Spleen (tissue), 11 donors: ENCODE data around the gene KEAP1. TPM values are rescaled to one million over a fixed set of nuclear protein-coding genes. Genes with fewer than 3 reads are reported as not detected.

Source experiments
- DNase-seq: peaks from one replicate; pipeline ENCODE4 v3.0.0-alpha.2; 2020
- H3K27ac ChIP-seq, 8 donors: fragments of 200-600 bp; sonication (generic) in 7 of 8; 1 replicate in 4 of 8; 2 replicates in 4 of 8; pipeline versions ENCODE4 v1.5.0 to v1.8.0; 2016 to 2021; ENCODE audit warnings: inconsistent platforms in 4 of 8, mild to moderate bottlenecking in 4 of 8, moderate library complexity in 1 of 8
- H3K27me3 ChIP-seq, 7 donors: fragments of 200-600 bp; sonication (generic) in 6 of 7; replicated peaks in 1 of 7; 1 replicate in 4 of 7; 2 replicates in 3 of 7; pipeline versions ENCODE4 v1.5.0 to v1.8.0; 2016 to 2021; ENCODE audit warnings: inconsistent platforms in 3 of 7, mild to moderate bottlenecking in 1 of 7
- H3K36me3 ChIP-seq, 6 donors: fragments of 200-600 bp; sonication (generic) in 5 of 6; 1 replicate in 4 of 6; 2 replicates in 2 of 6; pipeline versions ENCODE4 v1.5.0 to v1.8.0; 2016 to 2021; ENCODE audit warnings: inconsistent platforms in 2 of 6
- H3K4me1 ChIP-seq, 6 donors: fragments of 200-600 bp; sonication (generic) in 5 of 6; 1 replicate in 3 of 6; 2 replicates in 3 of 6; pipeline versions ENCODE4 v1.5.0 to v1.8.0; 2016 to 2021; ENCODE audit warnings: inconsistent platforms in 3 of 6
- H3K4me3 ChIP-seq, 8 donors: fragments of 200-600 bp; sonication (generic) in 7 of 8; 1 replicate in 4 of 8; 2 replicates in 4 of 8; pipeline versions ENCODE4 v1.5.0 to v1.8.0; 2016 to 2021; ENCODE audit warnings: inconsistent platforms in 4 of 8, mild to moderate bottlenecking in 4 of 8, moderate library complexity in 2 of 8
- H3K9me3 ChIP-seq, 8 donors: fragments of 200-600 bp; sonication (generic) in 7 of 8; 1 replicate in 4 of 8; 2 replicates in 4 of 8; pipeline versions ENCODE4 v1.5.0 to v1.8.0; 2016 to 2021; ENCODE audit warnings: inconsistent platforms in 4 of 8
- POLR2A ChIP-seq, 3 donors: fragments of 450-650 bp; IDR thresholded peaks; one replicate each; pipeline ENCODE4 v1.5.1; 2017; ENCODE audit warnings: antibody characterized with exemption in 3 of 3, mild to moderate bottlenecking in 1 of 3
- POLR2AphosphoS5 ChIP-seq, 3 donors: sonication (generic); formaldehyde crosslinking; IDR thresholded peaks; one replicate each; pipeline ENCODE4 v1.5.1; 2017; ENCODE audit warnings: antibody characterized with exemption in 3 of 3
- WGBS, 5 donors: extraction: QIAGEN DNeasy Blood & Tissue Kit in 3 of 5; methylation state at CpG; one replicate each; pipeline versions ENCODE4 v1.1.5 to v1.1.7; 2013 to 2018; 5-methylcytosine and 5-hydroxymethylcytosine counted together
- intact Hi-C: fragments of 100-400 bp; cut with DNase I; formaldehyde crosslinking; loops from one replicate; pipeline ENCODE4 v1.15.0; 2023; ENCODE audit warnings: low total_unique reads
- microRNA-seq, 3 donors: library from miRNA; unstranded; fragments of <30 nt; microRNA quantifications; one replicate each; pipeline versions ENCODE4 to v1.1.0, GENCODE V29; 2019 to 2020
- polyA plus RNA-seq, 3 donors: library from polyadenylated mRNA; stranded (reverse); fragments of 200-250 nt; gene quantifications; one replicate each; pipeline ENCODE4 v1.2.1, GENCODE V29; 2013
- small RNA-seq, 4 donors: library from RNA; depleted of rRNA; stranded (forward); fragments of <200 nt; gene quantifications; one replicate each; pipeline ENCODE3, GENCODE V24; 2016
- total RNA-seq, 7 donors: library from RNA; depleted of rRNA in 3 of 7; stranded (reverse); fragments of >200 nt in 3 of 7; fragmentation: NEBNext Ultra II Directional in 4 of 7; extraction: Animal tissue kit (Norgen Biotek cat#: 25700) in 4 of 7; gene quantifications; one replicate each; pipeline versions ENCODE4 v1.1.0 to v1.2.1, GENCODE V29; 2016 to 2021
- TF ChIP-seq, protein P1 (sequence below), 11 experiments: fragments of 200-600 bp in 7 of 11; fragments of 450-650 bp in 4 of 11; sonication (generic) in 4 of 11; IDR thresholded peaks in 8 of 11; conservative IDR thresholded peaks in 3 of 11; 1 replicate in 7 of 11; 2 replicates in 4 of 11; pipeline versions ENCODE4 v1.4.0 to v1.8.0; 2016 to 2021; ENCODE audit warnings: antibody characterized with exemption in 11 of 11, inconsistent platforms in 4 of 11, mild to moderate bottlenecking in 1 of 11
- donor health status: healthy with polysubstance abuse.
- donor health status: DM: no; HTN: no; CAD: no; lungs with moderate emphysema.
- donor health status: DM: no; HTN: no; CAD: no.
- donor health status: Bipolar disorder and iron deficiency.
- donor health status: healthy.
- donor health status: DM: no; HTN: no; CAD: no.
- donor health status: DM: yes; HTN: yes; CAD: no.

The KEAP1 gene
- total and polyA plus RNA-seq, 10 donors, result 33.3 to 59.5 (median 44.2) TPM

DNA sequence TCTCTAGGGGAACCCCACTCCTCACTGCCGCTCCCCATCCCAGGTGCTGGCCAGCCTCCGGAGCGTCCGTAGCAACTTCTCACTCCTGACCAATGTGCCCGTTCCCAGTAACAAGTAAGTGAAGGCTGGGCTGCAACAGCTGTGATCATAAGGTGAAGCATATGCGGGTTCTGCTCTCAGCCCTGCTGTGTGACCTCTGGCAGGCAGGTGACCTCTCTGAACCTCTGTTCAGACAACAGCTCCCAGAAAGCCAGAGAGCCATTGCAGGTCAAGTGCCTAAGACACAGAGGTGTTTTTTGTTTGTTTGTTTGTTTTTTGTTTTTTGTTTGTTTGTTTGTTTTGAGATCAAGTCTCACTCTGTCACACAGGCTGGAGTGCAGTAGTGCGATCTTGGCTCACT is 54.1 kb downstream of the KEAP1 start:
- H3K27ac ChIP-seq, result no peak overlapping the region
- H3K36me3 ChIP-seq, result peaks cover 0 to 44% (median 0%) of the 10 kb centered on the region in 6 donors
- DNase-seq, result no peak
- peaks cover 0 to 24% (median 0%) of the 10 kb centered on the region in 7 donors for H3K27me3 ChIP-seq
- H3K9me3 ChIP-seq, result no peaks in the 10 kb centered on the region
- H3K4me1 ChIP-seq, result peaks cover 0 to 4% (median 0%) of the 10 kb centered on the region in 6 donors
- TF ChIP-seq POLR2A (IDR thresholded peaks at IDR 0.05) (no peak), POLR2AphosphoS5 (IDR thresholded peaks at IDR 0.05) (no peak)
- TF ChIP-seq, protein P1, sequence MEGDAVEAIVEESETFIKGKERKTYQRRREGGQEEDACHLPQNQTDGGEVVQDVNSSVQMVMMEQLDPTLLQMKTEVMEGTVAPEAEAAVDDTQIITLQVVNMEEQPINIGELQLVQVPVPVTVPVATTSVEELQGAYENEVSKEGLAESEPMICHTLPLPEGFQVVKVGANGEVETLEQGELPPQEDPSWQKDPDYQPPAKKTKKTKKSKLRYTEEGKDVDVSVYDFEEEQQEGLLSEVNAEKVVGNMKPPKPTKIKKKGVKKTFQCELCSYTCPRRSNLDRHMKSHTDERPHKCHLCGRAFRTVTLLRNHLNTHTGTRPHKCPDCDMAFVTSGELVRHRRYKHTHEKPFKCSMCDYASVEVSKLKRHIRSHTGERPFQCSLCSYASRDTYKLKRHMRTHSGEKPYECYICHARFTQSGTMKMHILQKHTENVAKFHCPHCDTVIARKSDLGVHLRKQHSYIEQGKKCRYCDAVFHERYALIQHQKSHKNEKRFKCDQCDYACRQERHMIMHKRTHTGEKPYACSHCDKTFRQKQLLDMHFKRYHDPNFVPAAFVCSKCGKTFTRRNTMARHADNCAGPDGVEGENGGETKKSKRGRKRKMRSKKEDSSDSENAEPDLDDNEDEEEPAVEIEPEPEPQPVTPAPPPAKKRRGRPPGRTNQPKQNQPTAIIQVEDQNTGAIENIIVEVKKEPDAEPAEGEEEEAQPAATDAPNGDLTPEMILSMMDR (IDR thresholded peaks at IDR 0.05 in 8 of 11, conservative IDR thresholded peaks at IDR 0.05 in 3 of 11), result no peak
- no peak overlapping the region for H3K4me3 ChIP-seq
- intact Hi-C loops, result no loop called here
- 87 to 94% (median 90%) methylated on average over 7 of the region's 7 CpGs for WGBS, 5 donors

GRCh38 chr19:10442698-10443097 is 60.5 kb downstream of the KEAP1 start:
- H3K36me3 ChIP-seq, result peaks cover 0 to 12% (median 0%) of the 10 kb centered on the region in 6 donors
- no peak overlapping the region for H3K27ac ChIP-seq
- H3K9me3 ChIP-seq, result no peaks in the 10 kb centered on the region
- intact Hi-C loops, result no loop called here
- TF ChIP-seq POLR2AphosphoS5 (IDR thresholded peaks at IDR 0.05) (no peak), POLR2A (IDR thresholded peaks at IDR 0.05) (no peak)
- TF ChIP-seq, protein P1 (IDR thresholded peaks at IDR 0.05 in 8 of 11, conservative IDR thresholded peaks at IDR 0.05 in 3 of 11), result no peak
- 88 to 98% (median 95%) methylated on average over 3 of the region's 3 CpGs for WGBS, 5 donors
- no peak for DNase-seq
- no peaks in the 10 kb centered on the region for H3K27me3 ChIP-seq
- no peak overlapping the region for H3K4me3 ChIP-seq
- H3K4me1 ChIP-seq, result peaks cover 0 to 4% (median 0%) of the 10 kb centered on the region in 6 donors

DNA sequence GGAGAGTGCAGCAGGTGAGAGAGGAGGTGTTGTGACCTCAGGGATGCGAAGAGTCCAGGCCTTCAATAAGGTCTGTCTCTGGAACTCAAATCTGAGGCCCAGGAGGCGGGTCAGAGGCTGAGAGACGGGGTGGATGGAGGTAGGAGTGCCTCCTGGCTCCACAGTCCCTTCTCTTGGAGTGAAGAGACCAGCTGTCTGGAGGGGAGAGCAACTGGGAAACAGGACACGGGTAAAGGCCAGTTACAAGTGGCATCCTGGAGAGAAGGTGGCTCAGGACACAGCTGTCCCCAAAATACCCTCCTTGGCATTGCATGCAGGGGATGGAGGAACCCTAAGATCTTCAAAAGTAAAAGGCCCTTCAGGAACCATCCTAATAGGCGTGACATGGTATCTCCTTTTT is 63.6 kb downstream of the KEAP1 start:
- Histone ChIP-seq H3K27me3 (no peaks in the 10 kb centered on the region), H3K4me3 (no peak overlapping the region), H3K4me1 (peaks cover 0 to 8% (median 2%) of the 10 kb centered on the region in 6 donors), H3K27ac (no peak overlapping the region), H3K36me3 (peaks cover 0 to 5% (median 0%) of the 10 kb centered on the region in 6 donors), H3K9me3 (no peaks in the 10 kb centered on the region)
- WGBS, 5 donors, result 77 to 85% (median 80%) methylated on average over 5 of the region's 5 CpGs
- intact Hi-C loops, result no loop called here
- no peak for DNase-seq
- TF ChIP-seq, protein P1 (IDR thresholded peaks at IDR 0.05 in 8 of 11, conservative IDR thresholded peaks at IDR 0.05 in 3 of 11), result no peak
- TF ChIP-seq POLR2A (IDR thresholded peaks at IDR 0.05) (no peak), POLR2AphosphoS5 (IDR thresholded peaks at IDR 0.05) (no peak)

Small RNA genes lying within 50 kb of the gene (microRNA-seq; reads per million reads assigned to microRNA genes)
- gene MIR1238, result 0 reads per million in 3 donors

Small RNA genes lying within 50 kb of the gene (small RNA-seq; reads per million reads assigned to genes)
- gene MIR1238 (0 reads per million in 4 donors), gene RNU7-140P (0 reads per million in 4 donors)

Other genes with a start within 250 kb of the KEAP1 start
- gene ICAM1, start 232.2 kb downstream of the KEAP1 start, total RNA-seq, result 100 to 1,000 TPM in 5 of 7 donors, 10 to 100 TPM in 2; 84.4 to 163 (median 116) TPM
- 10 to 100 TPM; 12.8 to 22.2 (median 15.1) TPM for gene ICAM1, start 232.2 kb downstream of the KEAP1 start, polyA plus RNA-seq
- 1 to 10 TPM; 1.2 to 3.7 (median 1.6) TPM for gene ICAM4, start 216.4 kb downstream of the KEAP1 start, total RNA-seq
- gene ICAM4, start 216.4 kb downstream of the KEAP1 start, polyA plus RNA-seq, result under 1 TPM; 0.48 to 0.57 (median 0.49) TPM
- 1 to 10 TPM in 4 of 7 donors, under 1 TPM in 3; 0.33 to 1.4 (median 1.0) TPM for gene ICAM5, start 213.4 kb downstream of the KEAP1 start, total RNA-seq
- under 1 TPM; 0.07 to 0.29 (median 0.21) TPM for gene ICAM5, start 213.4 kb downstream of the KEAP1 start, polyA plus RNA-seq
- 1 to 10 TPM; 2.7 to 7.0 (median 3.2) TPM for gene ZGLP1, start 193.5 kb downstream of the KEAP1 start, total RNA-seq
- gene ZGLP1, start 193.5 kb downstream of the KEAP1 start, polyA plus RNA-seq, result 10 to 100 TPM; 11.6 to 24.1 (median 19.7) TPM
- gene FDX2, start 187.3 kb downstream of the KEAP1 start, total RNA-seq, result 10 to 100 TPM in 6 of 7 donors, 1 to 10 TPM in 1; 9.1 to 28.1 (median 11.2) TPM
- 10 to 100 TPM; 16.1 to 27.9 (median 19.8) TPM for gene FDX2, start 187.3 kb downstream of the KEAP1 start, polyA plus RNA-seq
- 10 to 100 TPM; 33.1 to 45.1 (median 40.3) TPM for gene RAVER1, start 169.8 kb downstream of the KEAP1 start, total RNA-seq
- 10 to 100 TPM in 1 of 3 donors, 1 to 10 TPM in 2; 4.8 to 18.8 (median 5.8) TPM for gene RAVER1, start 169.8 kb downstream of the KEAP1 start, polyA plus RNA-seq
- gene ICAM3, start 163.7 kb downstream of the KEAP1 start, total RNA-seq, result 100 to 1,000 TPM in 5 of 7 donors, 10 to 100 TPM in 2; 69.3 to 180 (median 107) TPM
- gene ICAM3, start 163.7 kb downstream of the KEAP1 start, polyA plus RNA-seq, result 100 to 1,000 TPM; 111 to 119 (median 112) TPM
- gene TYK2, start 122.8 kb downstream of the KEAP1 start, total RNA-seq, result 100 to 1,000 TPM; 208 to 299 (median 246) TPM
- 100 to 1,000 TPM; 159 to 422 (median 257) TPM for gene TYK2, start 122.8 kb downstream of the KEAP1 start, polyA plus RNA-seq
- 100 to 1,000 TPM; 131 to 186 (median 150) TPM for gene CDC37, start 99.8 kb downstream of the KEAP1 start, total RNA-seq
- gene CDC37, start 99.8 kb downstream of the KEAP1 start, polyA plus RNA-seq, result 100 to 1,000 TPM; 142 to 387 (median 251) TPM
- 10 to 100 TPM; 12.0 to 17.3 (median 13.3) TPM for gene PDE4A, start 82.8 kb downstream of the KEAP1 start, total RNA-seq
- gene PDE4A, start 82.8 kb downstream of the KEAP1 start, polyA plus RNA-seq, result 1 to 10 TPM; 2.1 to 4.4 (median 3.2) TPM
- gene S1PR5, start 14.1 kb upstream of the KEAP1 start, total RNA-seq, result 10 to 100 TPM in 3 of 7 donors, 1 to 10 TPM in 4; 4.0 to 21.2 (median 9.2) TPM
- gene S1PR5, start 14.1 kb upstream of the KEAP1 start, polyA plus RNA-seq, result 1 to 10 TPM in 2 of 3 donors, under 1 TPM in 1; 0.52 to 2.1 (median 1.2) TPM
- 10 to 100 TPM; 18.2 to 40.5 (median 31.5) TPM for gene ATG4D, start 40.5 kb upstream of the KEAP1 start, total RNA-seq
- 10 to 100 TPM; 18.7 to 36.0 (median 33.8) TPM for gene ATG4D, start 40.5 kb upstream of the KEAP1 start, polyA plus RNA-seq
- 10 to 100 TPM; 24.9 to 39.6 (median 31.4) TPM for gene KRI1, start 62.7 kb upstream of the KEAP1 start, total RNA-seq
- 10 to 100 TPM; 31.5 to 43.3 (median 39.1) TPM for gene KRI1, start 62.7 kb upstream of the KEAP1 start, polyA plus RNA-seq
- 10 to 100 TPM; 24.7 to 69.6 (median 44.5) TPM for gene CDKN2D, start 65.6 kb upstream of the KEAP1 start, total RNA-seq
- 10 to 100 TPM; 30.0 to 35.4 (median 33.5) TPM for gene CDKN2D, start 65.6 kb upstream of the KEAP1 start, polyA plus RNA-seq
- gene AP1M2, start 84.0 kb upstream of the KEAP1 start, total RNA-seq, result 1 to 10 TPM in 3 of 7 donors, under 1 TPM in 3, not detected in 1; 0.65 to 2.1 (median 0.93) TPM
- under 1 TPM; 0.09 to 0.83 (median 0.74) TPM for gene AP1M2, start 84.0 kb upstream of the KEAP1 start, polyA plus RNA-seq
- 100 to 1,000 TPM; 199 to 358 (median 274) TPM for gene SLC44A2, start 122.2 kb upstream of the KEAP1 start, total RNA-seq
- 100 to 1,000 TPM; 108 to 128 (median 125) TPM for gene SLC44A2, start 122.2 kb upstream of the KEAP1 start, polyA plus RNA-seq
- gene ILF3, start 151.0 kb upstream of the KEAP1 start, total RNA-seq, result 100 to 1,000 TPM; 150 to 264 (median 221) TPM
- 100 to 1,000 TPM in 2 of 3 donors, 10 to 100 TPM in 1; 82.9 to 152 (median 143) TPM for gene ILF3, start 151.0 kb upstream of the KEAP1 start, polyA plus RNA-seq
- gene QTRT1, start 198.1 kb upstream of the KEAP1 start, total RNA-seq, result 10 to 100 TPM; 20.6 to 49.4 (median 33.6) TPM
- 100 to 1,000 TPM in 2 of 3 donors, 10 to 100 TPM in 1; 65.3 to 114 (median 111) TPM for gene QTRT1, start 198.1 kb upstream of the KEAP1 start, polyA plus RNA-seq
- gene DNM2, start 214.7 kb upstream of the KEAP1 start, total RNA-seq, result 100 to 1,000 TPM; 175 to 298 (median 197) TPM
- 100 to 1,000 TPM in 1 of 3 donors, 10 to 100 TPM in 2; 57.1 to 104 (median 89.0) TPM for gene DNM2, start 214.7 kb upstream of the KEAP1 start, polyA plus RNA-seq